ENCODE data around the gene MALAT1. TPM values are rescaled to one million over a fixed set of nuclear protein-coding genes. Genes with fewer than 3 reads are reported as not detected.
"Not testable (repeated sequence)": the region's sequence is repeated elsewhere in the genome, so short reads cannot be mapped to it uniquely, and the experiment has no call there.

Gene MALAT1
- total and polyA plus RNA-seq, 10 of the 15 experiments (the other 5 are each of a cell fraction or from before 2014, with no cell fraction given), result 448 to 8,160 (median 2,019) TPM

GRCh38 chr11:65512311-65512710, 13.5 kb downstream of the MALAT1 start:
- H3K79me2 ChIP-seq (ENCODE audit: control insufficient read depth, insufficient read depth, low read length); FAIRE-seq; BruUV-seq (replicated peaks); H3K4me2 ChIP-seq (ENCODE audit: control insufficient read depth, insufficient read depth); H3K4me1 ChIP-seq (ENCODE audit: control insufficient read depth, insufficient read depth, low read length); H3K36me3 ChIP-seq (ENCODE audit: control insufficient read depth in 2 of 2, insufficient read depth in 2 of 2, low read length in 1 of 2); H3K4me3 ChIP-seq; H3K9ac ChIP-seq (ENCODE audit: control insufficient read depth, insufficient read depth, low read length); H3K9me3 ChIP-seq (replicated peaks; ENCODE audit: control insufficient read depth, insufficient read depth, low read length); H3K27me3 ChIP-seq (replicated peaks in 1 of 2; ENCODE audit: control insufficient read depth in 2 of 2, insufficient read depth in 2 of 2, low read length in 1 of 2); H3K27ac ChIP-seq (ENCODE audit: control insufficient read depth, insufficient read depth); H4K20me1 ChIP-seq (ENCODE audit: control insufficient read depth, insufficient read depth); DNase-seq (ENCODE audit: low read depth, low spot score); H2AFZ ChIP-seq (ENCODE audit: control insufficient read depth, low read depth, low read length); ATAC-seq: not testable (repeated sequence)
- WGBS (ENCODE audit: insufficient coverage, insufficient replicate concordance, low lambda C conversion rate, missing lambda C conversion rate), result 96% methylated on average over 3 of the region's 3 CpGs
- in situ Hi-C loops (cut with MboI), result loop anchor here (5.0 kb wide), 1 partner anchor 145 kb away; no protein-coding TSS in a partner anchor
- ChIA-PET CTCF (interaction anchor here (0.8 to 27.9 kb wide), 11 partner anchors 14 to 237 kb away, joined by 3 to 728 read pairs (median 4); partner anchors contain the start of gene NEAT1), POLR2A (interaction anchor here (1.3 to 1.9 kb wide), 2 partner anchors 94 to 96 kb away, joined by 3 to 7 read pairs; no protein-coding TSS in a partner anchor), RAD21 (ENCODE audit: unreplicated experiment) (interaction anchor here (1.1 to 11.3 kb wide), 3 partner anchors 43 to 237 kb away, joined by 5 to 179 read pairs (median 171); partner anchors contain the start of gene NEAT1), SMC1A (ENCODE audit: uncharacterized antibody, unreplicated experiment) (interaction anchor here (8.7 to 19.3 kb wide), 3 partner anchors 19 to 94 kb away, joined by 131 to 481 read pairs (median 146); partner anchors contain the start of gene MALAT1)
- intact Hi-C loops (cut with micrococcal nuclease; ENCODE audit: unreplicated experiment), result loop anchor here (5.0 kb wide), 1 partner anchor 195 kb away; no protein-coding TSS in a partner anchor

DNA sequence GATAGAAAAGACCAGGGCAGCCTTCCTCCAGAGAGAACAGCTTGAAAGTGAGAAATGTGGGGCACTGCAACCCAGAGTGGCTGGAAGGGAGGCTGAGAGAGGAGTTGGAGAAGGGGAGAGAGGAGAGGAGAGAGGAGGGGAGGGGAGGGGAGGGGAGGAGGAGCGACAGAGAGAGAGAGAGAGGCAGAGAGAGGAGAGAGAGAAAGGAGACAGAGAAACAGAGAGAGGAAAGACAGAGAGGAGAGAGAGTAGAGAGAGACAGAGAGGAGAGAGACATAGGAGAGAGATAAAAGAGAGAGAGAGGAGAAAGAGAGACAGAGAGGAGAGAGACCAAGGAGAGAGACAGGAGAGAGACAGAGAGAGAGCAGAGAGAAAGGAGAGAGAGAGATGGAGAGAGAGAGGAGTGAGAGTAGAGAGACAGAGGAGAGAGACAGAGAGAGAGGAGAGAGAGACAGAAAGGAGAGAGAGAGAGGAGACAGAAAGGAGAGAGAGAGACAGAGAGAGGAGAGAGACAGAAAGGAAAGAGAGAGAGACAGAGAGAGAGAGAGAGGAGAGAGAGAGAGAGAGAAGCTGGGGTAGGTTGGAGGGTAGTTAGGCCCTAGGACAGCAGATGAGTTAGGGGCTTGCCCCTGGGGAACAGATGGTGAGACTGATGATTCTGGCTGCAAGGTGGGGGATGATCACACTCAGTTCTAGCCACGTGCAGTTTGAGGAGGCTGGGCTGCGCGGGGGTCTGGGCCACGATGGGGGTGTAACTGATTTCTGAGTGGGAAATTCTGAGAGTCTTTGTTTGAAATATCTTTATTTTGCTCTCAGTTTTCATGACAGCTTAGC, 17.5 kb downstream of the MALAT1 start:
- H3K27me3 ChIP-seq (replicated peaks in 1 of 2; ENCODE audit: control insufficient read depth in 2 of 2, insufficient read depth in 2 of 2, low read length in 1 of 2), result no peaks in the 10 kb centered on the region; a peak in 1 of 4 replicates
- intact Hi-C loops (cut with micrococcal nuclease; ENCODE audit: unreplicated experiment), result no loop called here
- H3K79me2 ChIP-seq (ENCODE audit: control insufficient read depth, insufficient read depth, low read length), result no peaks in the 10 kb centered on the region
- CTCF ChIA-PET, result interaction anchor here (0.9 to 1.7 kb wide), 3 partner anchors 8 to 241 kb away, joined by 3 to 4 read pairs (median 4); no protein-coding TSS in a partner anchor
- no TSS peak for BruUV-seq (replicated peaks)
- whole genome bisulfite sequencing (ENCODE audit: insufficient coverage, insufficient replicate concordance, low lambda C conversion rate, missing lambda C conversion rate), result 63% methylated on average over 4 of the region's 5 CpGs
- no peaks in the 10 kb centered on the region for H3K36me3 ChIP-seq (ENCODE audit: control insufficient read depth in 2 of 2, insufficient read depth in 2 of 2, low read length in 1 of 2)
- in situ Hi-C loops (cut with MboI), result no loop called here
- H4K20me1 ChIP-seq (ENCODE audit: control insufficient read depth, insufficient read depth), result no peaks in the 10 kb centered on the region
- H3K27ac ChIP-seq (ENCODE audit: control insufficient read depth, insufficient read depth), result no peak overlapping the region
- H2AFZ ChIP-seq (ENCODE audit: control insufficient read depth, low read depth, low read length), result no peak overlapping the region
- DNase-seq (ENCODE audit: low read depth, low spot score) (no peak), ATAC-seq (peak; percentile 43; the same call in 2 of the 3 replicates), FAIRE-seq (no peak)
- no peak overlapping the region for H3K9ac ChIP-seq (ENCODE audit: control insufficient read depth, insufficient read depth, low read length)
- H3K4me1 ChIP-seq (ENCODE audit: control insufficient read depth, insufficient read depth, low read length), result no peaks in the 10 kb centered on the region
- POLR2A ChIA-PET, result interaction anchor here (1.1 to 1.3 kb wide), 2 partner anchors 13 to 36 kb away, joined by 3 to 4 read pairs; no protein-coding TSS in a partner anchor
- TF ChIP-seq HDGF (IDR thresholded peaks at IDR 0.05) (0 out of 2 replicates have a peak, but pooled peaks have one; percentile 17), YBX1 (IDR thresholded peaks at IDR 0.05) (0 out of 2 replicates have a peak, but pooled peaks have one; percentile 10), STAT1 (conservative IDR thresholded peaks at IDR 0.05) (no peak), NBN (IDR thresholded peaks at IDR 0.05) (peak; percentile 24; the same call in 1 of the 2 replicates)
- no peak overlapping the region for H3K4me3 ChIP-seq
- RAD21 ChIA-PET (ENCODE audit: unreplicated experiment), result no interaction called here
- SMC1A ChIA-PET (ENCODE audit: uncharacterized antibody, unreplicated experiment), result interaction anchor here (0.9 to 2.6 kb wide), 2 partner anchors 100 to 291 kb away, joined by 3 to 8 read pairs; no protein-coding TSS in a partner anchor
- no peaks in the 10 kb centered on the region for H3K9me3 ChIP-seq (replicated peaks; ENCODE audit: control insufficient read depth, insufficient read depth, low read length)
- H3K4me2 ChIP-seq (ENCODE audit: control insufficient read depth, insufficient read depth), result no peak overlapping the region

DNA sequence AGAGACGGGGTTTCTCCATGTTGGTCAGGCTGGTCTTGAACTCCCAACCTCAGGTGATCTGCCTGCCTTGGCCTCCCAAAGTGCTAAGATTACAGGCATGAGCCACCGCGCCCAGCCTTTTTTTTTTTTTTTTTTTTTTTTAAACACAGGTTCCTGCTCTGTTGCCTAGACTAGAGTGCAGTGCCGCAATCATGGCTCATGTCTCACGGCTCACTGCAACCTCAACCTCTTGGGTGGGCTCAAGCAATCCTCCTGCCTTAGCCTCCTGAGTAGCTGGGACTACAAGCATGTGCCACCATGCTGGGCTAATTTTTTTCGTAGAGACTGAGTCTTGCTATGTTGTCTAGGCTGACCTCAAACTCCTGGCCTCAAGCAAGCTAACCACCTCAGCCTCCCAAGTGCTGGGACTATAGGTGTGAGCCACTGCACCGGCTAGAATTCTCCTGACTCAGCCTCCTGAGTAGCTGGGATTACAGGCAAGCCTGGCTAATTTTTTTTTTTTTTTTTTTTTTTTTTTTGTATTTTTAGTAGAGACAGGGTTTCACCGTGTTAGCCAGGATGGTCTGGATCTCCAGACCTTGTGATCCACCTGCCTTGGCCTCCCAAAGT, 20.2 kb downstream of the MALAT1 start:
- BruUV-seq (replicated peaks), result not testable (repeated sequence)

More for the DNA sequence above, 20.2 kb downstream of the MALAT1 start:
- in situ Hi-C loops (cut with MboI); H4K20me1 ChIP-seq (ENCODE audit: control insufficient read depth, insufficient read depth); SMC1A ChIA-PET (ENCODE audit: uncharacterized antibody, unreplicated experiment); ATAC-seq; H3K9ac ChIP-seq (ENCODE audit: control insufficient read depth, insufficient read depth, low read length); DNase-seq (ENCODE audit: low read depth, low spot score); H3K4me2 ChIP-seq (ENCODE audit: control insufficient read depth, insufficient read depth); H3K9me3 ChIP-seq (replicated peaks; ENCODE audit: control insufficient read depth, insufficient read depth, low read length); FAIRE-seq; H3K79me2 ChIP-seq (ENCODE audit: control insufficient read depth, insufficient read depth, low read length); H3K4me3 ChIP-seq; CTCF ChIA-PET; intact Hi-C loops (cut with micrococcal nuclease; ENCODE audit: unreplicated experiment); H3K27ac ChIP-seq (ENCODE audit: control insufficient read depth, insufficient read depth); H3K27me3 ChIP-seq (replicated peaks in 1 of 2; ENCODE audit: control insufficient read depth in 2 of 2, insufficient read depth in 2 of 2, low read length in 1 of 2); H3K36me3 ChIP-seq (ENCODE audit: control insufficient read depth in 2 of 2, insufficient read depth in 2 of 2, low read length in 1 of 2); H2AFZ ChIP-seq (ENCODE audit: control insufficient read depth, low read depth, low read length): not testable (repeated sequence)
- ChIA-PET RAD21 (ENCODE audit: unreplicated experiment) (interaction anchor here (0.7 kb wide), 3 partner anchors 104 to 177 kb away, joined by 3 read pairs; no protein-coding TSS in a partner anchor), POLR2A (interaction anchor here (0.6 to 1.0 kb wide), 4 partner anchors 10 to 76 kb away, joined by 3 to 8 read pairs (median 4); no protein-coding TSS in a partner anchor)
- 93% methylated on average over 8 of the region's 8 CpGs for WGBS (ENCODE audit: insufficient coverage, insufficient replicate concordance, low lambda C conversion rate, missing lambda C conversion rate)
- H3K4me1 ChIP-seq (ENCODE audit: control insufficient read depth, insufficient read depth, low read length), result peaks cover 14% of the 10 kb centered on the region

Data from GM12878 (cell line).